Mesenchymal stem cell (in vitro differentiated cells and primary cell): ENCODE measurements around the gene TBCD.

Experiments used
- DNase-seq: peaks from one replicate; pipeline ENCODE4 v3.0.0-alpha.2; 2013
- H2AFZ ChIP-seq: one replicate; pipeline ENCODE4 v1.6.1; 2013; ENCODE audit warnings: low read depth, mild to moderate bottlenecking, control low read depth, inconsistent platforms, low read length, moderate library complexity
- H2AK5ac ChIP-seq: 2 replicates; pipeline ENCODE4 v1.6.1; 2013; ENCODE audit warnings: low read length, moderate library complexity, mild to moderate bottlenecking, inconsistent platforms; ENCODE audit not compliant: severe bottlenecking
- H2BK120ac ChIP-seq: one replicate; pipeline ENCODE4 v1.6.1; 2013; ENCODE audit warnings: low read depth, mild to moderate bottlenecking, inconsistent platforms, low read length, moderate library complexity
- H2BK12ac ChIP-seq, 2 experiments: one replicate each; pipeline ENCODE4 v1.6.1; 2013; ENCODE audit warnings: inconsistent platforms in 2 of 2, low read length in 2 of 2, mild to moderate bottlenecking in 2 of 2, moderate library complexity in 2 of 2, control low read depth in 1 of 2
- H2BK15ac ChIP-seq: one replicate; pipeline ENCODE4 v1.6.1; 2013; ENCODE audit warnings: mild to moderate bottlenecking, low read depth, inconsistent platforms; ENCODE audit not compliant: poor library complexity, severe bottlenecking
- H2BK5ac ChIP-seq: 2 replicates; pipeline ENCODE4 v1.6.1; 2013; ENCODE audit warnings: low read depth, mild to moderate bottlenecking, low read length, control low read depth, inconsistent platforms; ENCODE audit not compliant: poor library complexity, severe bottlenecking
- H3K14ac ChIP-seq, 2 experiments: one replicate each; pipeline ENCODE4 v1.6.1; 2013; ENCODE audit warnings: inconsistent platforms in 2 of 2, low read length in 2 of 2, control low read depth in 1 of 2, mild to moderate bottlenecking in 1 of 2, moderate library complexity in 1 of 2
- H3K18ac ChIP-seq, 2 experiments: one replicate each; pipeline ENCODE4 v1.6.1; 2013; ENCODE audit warnings: inconsistent platforms in 2 of 2, low read length in 2 of 2, control low read depth in 1 of 2, low read depth in 1 of 2, mild to moderate bottlenecking in 1 of 2
- H3K23ac ChIP-seq, 2 experiments: one replicate each; pipeline ENCODE4 v1.6.1; 2013; ENCODE audit warnings: inconsistent platforms in 2 of 2, low read length in 2 of 2, mild to moderate bottlenecking in 2 of 2, moderate library complexity in 2 of 2, control low read depth in 1 of 2
- H3K27ac ChIP-seq: 2 replicates; pipeline ENCODE4 v1.5.1; 2013; ENCODE audit warnings: mild to moderate bottlenecking, moderate library complexity, low read length, control low read depth, inconsistent platforms; ENCODE audit not compliant: poor library complexity, severe bottlenecking
- H3K27me3 ChIP-seq, 2 experiments: 2 replicates each; pipeline versions ENCODE4 v1.6.1 to v1.7.0; 2013; ENCODE audit warnings: low read length in 2 of 2, mild to moderate bottlenecking in 2 of 2, moderate library complexity in 2 of 2, control low read depth in 1 of 2, inconsistent platforms in 1 of 2; ENCODE audit not compliant: control insufficient read depth in 1 of 2, insufficient read depth in 1 of 2
- H3K36me3 ChIP-seq, 2 experiments: 2 replicates each; pipeline versions ENCODE4 v1.6.1 to v1.7.0; 2013; ENCODE audit warnings: low read length in 2 of 2, control low read depth in 1 of 2, inconsistent platforms in 1 of 2, low read depth in 1 of 2, mild to moderate bottlenecking in 1 of 2; ENCODE audit not compliant: insufficient read depth in 2 of 2, control insufficient read depth in 1 of 2
- H3K4ac ChIP-seq, 2 experiments: one replicate each; pipeline ENCODE4 v1.6.1; 2013; ENCODE audit warnings: inconsistent platforms in 2 of 2, low read length in 2 of 2, mild to moderate bottlenecking in 2 of 2, moderate library complexity in 2 of 2, control low read depth in 1 of 2, low read depth in 1 of 2
- H3K4me1 ChIP-seq: 2 replicates; pipeline ENCODE4 v1.6.1; 2013; ENCODE audit warnings: low read depth, low read length, control low read depth; ENCODE audit not compliant: control insufficient read depth, insufficient read depth
- H3K4me2 ChIP-seq: 2 replicates; pipeline ENCODE4 v1.6.1; 2013; ENCODE audit warnings: low read length, mild to moderate bottlenecking, inconsistent platforms; ENCODE audit not compliant: poor library complexity, severe bottlenecking
- H3K4me3 ChIP-seq, 2 experiments: 2 replicates each; pipeline versions ENCODE4 v1.5.1 to v1.7.0; 2013; ENCODE audit warnings: low read length in 2 of 2, mild to moderate bottlenecking in 2 of 2, control low read depth in 1 of 2, low read depth in 1 of 2; ENCODE audit not compliant: insufficient read depth in 1 of 2
- H3K79me1 ChIP-seq: replicated peaks from 2 replicates; pipeline ENCODE4 v1.6.1; 2013; ENCODE audit warnings: mild to moderate bottlenecking, control low read depth, low read length, inconsistent platforms; ENCODE audit not compliant: poor library complexity, severe bottlenecking
- H3K9ac ChIP-seq: 2 replicates; pipeline ENCODE4 v1.7.0; 2013; ENCODE audit warnings: mild to moderate bottlenecking, low read length, moderate library complexity
- H3K9me3 ChIP-seq: 2 replicates; pipeline ENCODE4 v1.7.0; 2013; ENCODE audit warnings: mild to moderate bottlenecking, low read length; ENCODE audit not compliant: control insufficient read depth
- H4K8ac ChIP-seq: one replicate; pipeline ENCODE4 v1.6.1; 2013; ENCODE audit warnings: inconsistent platforms, mild to moderate bottlenecking, low read length, moderate library complexity
- H4K91ac ChIP-seq: one replicate; pipeline ENCODE4 v1.6.1; 2013; ENCODE audit warnings: mild to moderate bottlenecking, low read length, inconsistent platforms
- WGBS: methylation state at CpG from one replicate; pipeline ENCODE4 v1.1.7; 2013; ENCODE audit warnings: mixed read lengths; 5-methylcytosine and 5-hydroxymethylcytosine counted together

TBCD gene

GRCh38 chr17:82901856-82902255 is 150.0 kb downstream of the TBCD start:
- Histone ChIP-seq H3K4me3 (no peak overlapping the region), H2AFZ (no peak overlapping the region), H3K79me1 (peaks cover 18% of the 10 kb centered on the region), H3K9me3 (no peaks in the 10 kb centered on the region), H3K9ac (no peak overlapping the region), H3K27me3 (no peaks in the 10 kb centered on the region), H2BK15ac (no peak overlapping the region), H4K8ac (no peak overlapping the region), H3K36me3 (peaks cover 41 to 46% of the 10 kb centered on the region in 2 experiments), H3K4me1 (peaks cover 21% of the 10 kb centered on the region), H3K4me2 (no peak overlapping the region), H2BK5ac (no peak overlapping the region), H2AK5ac (no peak overlapping the region), H3K18ac (no peak overlapping the region), H2BK120ac (no peak overlapping the region), H3K4ac (no peak overlapping the region), H4K91ac (no peak overlapping the region), H3K23ac (no peak overlapping the region), H2BK12ac (no peak overlapping the region), H3K14ac (no peak overlapping the region), H3K27ac (no peak overlapping the region)
- DNase-seq = no peak
- 84% methylated on average over 16 of the region's 16 CpGs for whole genome bisulfite sequencing

DNA sequence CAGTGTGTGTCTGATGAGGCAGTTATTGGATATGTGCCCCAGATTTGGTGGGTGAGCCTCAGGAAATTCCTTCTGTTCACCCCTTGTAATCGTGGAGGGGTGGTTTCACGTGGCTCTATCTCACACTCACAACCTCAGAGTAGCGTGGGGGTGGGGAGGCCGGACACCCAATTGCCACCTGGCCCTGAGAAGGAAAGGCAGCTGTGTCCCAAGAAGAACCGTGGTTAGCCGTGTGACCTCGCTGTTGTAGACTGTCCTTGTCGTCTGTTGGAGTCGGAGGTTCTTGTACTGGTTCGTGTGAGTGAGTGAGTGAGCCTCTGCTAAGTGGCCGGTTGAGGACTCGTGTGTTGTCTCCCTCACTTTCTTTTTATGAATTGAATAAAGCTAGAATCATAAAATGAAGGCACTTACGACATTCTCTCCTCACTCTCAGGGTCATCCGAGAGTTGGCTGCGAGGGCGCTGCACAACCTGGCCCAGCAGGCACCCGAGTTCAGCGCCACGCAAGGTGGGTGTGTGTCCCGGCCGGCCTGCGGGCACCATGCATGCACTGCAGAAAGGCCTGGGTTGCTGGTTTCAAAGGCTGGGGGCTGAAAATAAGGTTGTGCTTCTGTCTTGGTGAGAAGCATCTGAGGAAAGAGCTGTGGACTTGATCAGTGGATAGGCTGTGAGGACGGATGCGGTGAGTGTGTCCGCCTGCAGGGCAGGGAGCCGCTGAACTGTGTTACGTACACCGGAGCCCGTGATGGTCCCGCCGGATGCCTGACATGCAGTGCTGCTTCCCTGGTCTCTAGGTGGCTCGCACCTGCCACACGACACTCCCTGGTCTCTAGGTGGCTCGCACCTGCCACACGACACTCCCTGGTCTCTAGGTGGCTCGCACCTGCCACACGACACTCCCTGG is 151.4 kb downstream of the TBCD start:
- Histone ChIP-seq H3K4me1 (peaks cover 21% of the 10 kb centered on the region), H2BK5ac (no peak overlapping the region), H3K14ac (no peak overlapping the region)

DNA sequence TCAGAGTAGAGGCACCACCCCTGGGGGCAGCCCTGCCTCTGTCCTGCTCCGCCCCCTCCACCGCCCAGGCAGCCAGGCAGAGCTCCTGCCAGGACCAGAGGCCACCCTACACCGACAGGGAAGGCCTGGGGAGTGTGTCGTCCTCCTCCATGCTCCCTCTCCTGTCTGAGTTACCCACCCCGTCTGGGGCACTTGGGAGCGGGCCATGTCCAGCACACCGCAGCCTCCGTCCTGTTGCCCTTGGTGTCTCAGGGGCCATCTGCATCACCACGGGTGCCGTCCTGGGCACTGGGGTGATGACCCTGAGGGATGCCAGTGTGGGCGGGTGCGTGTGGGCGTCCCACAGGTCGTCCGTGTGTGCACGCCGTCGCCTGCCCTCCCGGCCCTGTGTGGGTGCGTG is 153.3 kb downstream of the TBCD start:
- Histone ChIP-seq H3K23ac (no peak overlapping the region), H3K27ac (no peak overlapping the region), H2BK5ac (no peak overlapping the region), H3K18ac (no peak overlapping the region), H3K4me2 (no peak overlapping the region), H3K4me1 (peaks cover 14% of the 10 kb centered on the region), H3K4me3 (no peak overlapping the region), H3K14ac (no peak overlapping the region), H3K9me3 (no peaks in the 10 kb centered on the region), H2AK5ac (no peak overlapping the region), H2BK15ac (no peak overlapping the region), H3K4ac (no peak overlapping the region), H4K8ac (no peak overlapping the region), H3K79me1 (peaks cover 14% of the 10 kb centered on the region), H2AFZ (no peak overlapping the region), H4K91ac (no peak overlapping the region), H3K36me3 (peaks cover 43 to 49% of the 10 kb centered on the region in 2 experiments), H2BK12ac (no peak overlapping the region), H3K9ac (no peak overlapping the region), H2BK120ac (no peak overlapping the region), H3K27me3 (no peaks in the 10 kb centered on the region)
- WGBS = 94% methylated on average over 9 of the region's 20 CpGs
- no peak for DNase-seq

More for the DNA sequence above, 151.4 kb downstream of the TBCD start:
- Histone ChIP-seq H3K36me3 (peaks cover 50 to 52% of the 10 kb centered on the region in 2 experiments), H2BK15ac (no peak overlapping the region), H2BK12ac (no peak overlapping the region), H2BK120ac (no peak overlapping the region), H2AK5ac (no peak overlapping the region), H4K91ac (peak overlapping the region; percentile 22), H3K79me1 (peaks cover 19% of the 10 kb centered on the region), H3K4me3 (no peak overlapping the region), H2AFZ (no peak overlapping the region), H3K23ac (no peak overlapping the region), H3K18ac (no peak overlapping the region), H3K4me2 (no peak overlapping the region), H3K9ac (no peak overlapping the region), H3K27ac (no peak overlapping the region), H4K8ac (no peak overlapping the region), H3K9me3 (no peaks in the 10 kb centered on the region), H3K4ac (no peak overlapping the region), H3K27me3 (no peaks in the 10 kb centered on the region)
- no peak for DNase-seq
- WGBS = 95% methylated on average over 31 of the region's 37 CpGs

DNA sequence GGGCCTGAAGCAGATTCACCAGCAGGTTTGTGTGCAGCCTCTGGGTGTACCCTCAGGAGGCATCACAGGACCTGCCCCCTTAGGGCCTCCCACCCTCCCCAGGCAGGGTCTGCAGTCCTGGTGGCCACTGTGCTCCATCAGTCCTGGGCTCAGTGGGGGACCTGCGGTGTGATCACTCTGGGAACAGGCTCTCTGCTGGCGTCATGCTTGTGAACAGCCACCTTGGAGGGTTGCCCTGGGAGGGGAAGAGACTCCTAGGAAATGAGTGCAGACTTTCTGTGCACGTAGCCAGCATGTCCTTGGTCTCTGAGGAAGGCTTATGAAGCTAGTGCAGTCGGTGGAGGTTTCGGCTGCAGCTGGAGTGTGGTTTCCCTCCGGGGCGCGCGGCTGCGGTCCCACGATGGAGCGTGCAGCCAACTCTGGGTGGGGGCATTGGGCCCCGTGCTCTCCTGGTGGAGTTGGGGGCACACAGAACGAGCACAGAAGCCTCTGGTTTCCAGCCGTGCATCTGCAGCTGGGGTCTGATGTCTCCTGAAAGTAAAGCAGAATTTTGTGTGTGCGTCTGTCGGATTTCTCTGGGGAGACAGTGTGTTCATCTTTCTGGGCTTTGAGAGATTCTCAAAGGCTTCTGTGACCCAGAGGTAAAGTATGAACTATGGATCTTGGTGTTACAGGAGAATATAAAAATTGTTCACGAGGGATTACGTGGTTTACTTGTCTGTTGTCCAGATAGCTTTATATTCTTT is 156.1 kb downstream of the TBCD start:
- H3K36me3 ChIP-seq = peaks cover 46 to 61% of the 10 kb centered on the region in 2 experiments
- H3K79me1 ChIP-seq = peaks cover 8% of the 10 kb centered on the region
- WGBS = 94% methylated on average over 19 of the region's 19 CpGs
- H3K27ac ChIP-seq = no peak overlapping the region
- no peak overlapping the region for H2BK12ac ChIP-seq
- no peak overlapping the region for H2AK5ac ChIP-seq
- DNase-seq = no peak
- H2BK15ac ChIP-seq = no peak overlapping the region
- no peak overlapping the region for H3K4ac ChIP-seq
- no peak overlapping the region for H3K14ac ChIP-seq
- H3K9me3 ChIP-seq = no peaks in the 10 kb centered on the region
- H3K4me2 ChIP-seq = no peak overlapping the region
- H3K27me3 ChIP-seq = no peaks in the 10 kb centered on the region
- no peak overlapping the region for H4K91ac ChIP-seq
- no peak overlapping the region for H2BK5ac ChIP-seq
- H3K4me1 ChIP-seq = peaks cover 2% of the 10 kb centered on the region
- H3K23ac ChIP-seq = peak overlapping the region in 1 of 2 experiments; percentile 38
- H3K4me3 ChIP-seq = peak overlapping the region in 1 of 2 experiments; percentile 41
- H2AFZ ChIP-seq = no peak overlapping the region
- peak overlapping the region; percentile 24 for H3K9ac ChIP-seq
- no peak overlapping the region for H4K8ac ChIP-seq
- no peak overlapping the region for H3K18ac ChIP-seq
- no peak overlapping the region for H2BK120ac ChIP-seq
